T-cell (primary cell): ENCODE measurements around the gene TIE1. TPM values are rescaled to one million over a fixed set of nuclear protein-coding genes. Genes with fewer than 3 reads are reported as not detected.
"Not testable (repeated sequence)": the region's sequence is repeated elsewhere in the genome, so short reads cannot be mapped to it uniquely, and the experiment has no call there.

Source experiments
- ATAC-seq, 4 experiments: fragments of 200-7000 bp in 3 of 4; fragments of 150-1000 bp in 1 of 4; cut with Tn5 transposase; replicated peaks in 1 of 4; 1 replicate in 3 of 4; 2 replicates in 1 of 4; pipeline ENCODE4 v1.10.0; 2021; ENCODE audit warnings: moderate library complexity in 3 of 4, mild to moderate bottlenecking in 2 of 4, moderate number of reproducible peaks in 1 of 4
- CTCF ChIA-PET, 2 donors: fragments of 300-600 bp; sonication (Branson Sonifier 250); formaldehyde crosslinking; loops; one replicate each; lab custom pipeline; 2022; ENCODE audit warnings: antibody characterized with exemption in 2 of 2; lab: Charles Lee
- POLR2A ChIA-PET, 2 donors: fragments of 300-600 bp; sonication (Branson Sonifier 250); formaldehyde crosslinking; loops; one replicate each; lab custom pipeline; 2022; ENCODE audit warnings: antibody characterized with exemption in 2 of 2; lab: Charles Lee
- DNase-seq, 35 experiments: peaks; one replicate each; pipeline versions ENCODE4 v3.0.0 to v3.0.0-alpha.2; 2013 to 2023
- H3K27ac ChIP-seq: one replicate; pipeline ENCODE4 v1.5.1; 2013; ENCODE audit warnings: low read length
- H3K27me3 ChIP-seq, 2 experiments: replicated peaks in 1 of 2; 1 replicate in 1 of 2; 2 replicates in 1 of 2; pipeline versions ENCODE4 v1.6.1 to v1.7.0; 2013; ENCODE audit warnings: low read length in 1 of 2, mixed read lengths in 1 of 2; ENCODE audit not compliant: control insufficient read depth in 2 of 2, insufficient read depth in 2 of 2; ENCODE audit errors: extremely low read depth in 1 of 2
- H3K36me3 ChIP-seq, 2 donors: 1 replicate in 1 of 2; 2 replicates in 1 of 2; pipeline versions ENCODE4 v1.6.1 to v1.7.0; 2013; ENCODE audit warnings: low read length in 1 of 2; ENCODE audit not compliant: control insufficient read depth in 2 of 2, insufficient read depth in 1 of 2; ENCODE audit errors: extremely low read depth in 1 of 2
- H3K4me1 ChIP-seq, 2 experiments: 1 replicate in 1 of 2; 2 replicates in 1 of 2; pipeline versions ENCODE4 v1.6.1 to v1.7.0; 2013; ENCODE audit warnings: low read length in 2 of 2, mixed read lengths in 1 of 2; ENCODE audit not compliant: insufficient read depth in 2 of 2, control insufficient read depth in 1 of 2; ENCODE audit errors: extremely low read depth in 1 of 2
- H3K4me3 ChIP-seq, 2 donors: 1 replicate in 1 of 2; 2 replicates in 1 of 2; pipeline versions ENCODE4 v1.5.1 to v1.7.0; 2013; ENCODE audit warnings: mild to moderate bottlenecking in 2 of 2, low read length in 1 of 2, moderate library complexity in 1 of 2; ENCODE audit not compliant: control insufficient read depth in 1 of 2; ENCODE audit errors: extremely low read depth in 1 of 2
- H3K9me3 ChIP-seq: 2 replicates; pipeline ENCODE4 v1.7.0; 2013
- H3K27ac Mint-ChIP-seq, 2 donors: one replicate each; pipeline ENCODE4 v1.8.0; 2020 to 2021; ENCODE audit warnings: mild to moderate bottlenecking in 2 of 2, mixed read lengths in 2 of 2
- H3K27me3 Mint-ChIP-seq, 2 donors: one replicate each; pipeline ENCODE4 v1.8.0; 2021 to 2022; ENCODE audit warnings: mixed read lengths in 2 of 2
- H3K36me3 Mint-ChIP-seq: one replicate; pipeline ENCODE4 v1.8.0; 2021; ENCODE audit warnings: mixed read lengths
- H3K4me1 Mint-ChIP-seq, 3 donors: one replicate each; pipeline ENCODE4 v1.8.0; 2020 to 2022; ENCODE audit warnings: mixed read lengths in 3 of 3, mild to moderate bottlenecking in 1 of 3
- H3K4me3 Mint-ChIP-seq, 3 donors: one replicate each; pipeline ENCODE4 v1.8.0; 2020 to 2022; ENCODE audit warnings: mild to moderate bottlenecking in 3 of 3, mixed read lengths in 3 of 3, moderate library complexity in 3 of 3
- H3K9me3 Mint-ChIP-seq, 3 donors: one replicate each; pipeline ENCODE4 v1.8.0; 2020 to 2022; ENCODE audit warnings: mixed read lengths in 3 of 3
- WGBS: methylation state at CpG from one replicate; pipeline ENCODE4 v1.1.5; 2013; ENCODE audit warnings: missing lambda C conversion rate; ENCODE audit not compliant: insufficient coverage; 5-methylcytosine and 5-hydroxymethylcytosine counted together
- total RNA-seq, 35 experiments: library from RNA in 6 of 35; stranded (reverse) in 6 of 35; fragments of 120-200 nt in 1 of 35; gene quantifications; one replicate each; pipeline versions ENCODE4 v1.2.1 to v1.2.4 and lab custom pipeline; 2013 to 2026

TIE1 gene
- total RNA-seq, 5 donors from 2014 or later (not counting 1 experiment from before 2014, with no cell fraction given) = 0.26 to 1.9 (median 0.32) TPM

DNA sequence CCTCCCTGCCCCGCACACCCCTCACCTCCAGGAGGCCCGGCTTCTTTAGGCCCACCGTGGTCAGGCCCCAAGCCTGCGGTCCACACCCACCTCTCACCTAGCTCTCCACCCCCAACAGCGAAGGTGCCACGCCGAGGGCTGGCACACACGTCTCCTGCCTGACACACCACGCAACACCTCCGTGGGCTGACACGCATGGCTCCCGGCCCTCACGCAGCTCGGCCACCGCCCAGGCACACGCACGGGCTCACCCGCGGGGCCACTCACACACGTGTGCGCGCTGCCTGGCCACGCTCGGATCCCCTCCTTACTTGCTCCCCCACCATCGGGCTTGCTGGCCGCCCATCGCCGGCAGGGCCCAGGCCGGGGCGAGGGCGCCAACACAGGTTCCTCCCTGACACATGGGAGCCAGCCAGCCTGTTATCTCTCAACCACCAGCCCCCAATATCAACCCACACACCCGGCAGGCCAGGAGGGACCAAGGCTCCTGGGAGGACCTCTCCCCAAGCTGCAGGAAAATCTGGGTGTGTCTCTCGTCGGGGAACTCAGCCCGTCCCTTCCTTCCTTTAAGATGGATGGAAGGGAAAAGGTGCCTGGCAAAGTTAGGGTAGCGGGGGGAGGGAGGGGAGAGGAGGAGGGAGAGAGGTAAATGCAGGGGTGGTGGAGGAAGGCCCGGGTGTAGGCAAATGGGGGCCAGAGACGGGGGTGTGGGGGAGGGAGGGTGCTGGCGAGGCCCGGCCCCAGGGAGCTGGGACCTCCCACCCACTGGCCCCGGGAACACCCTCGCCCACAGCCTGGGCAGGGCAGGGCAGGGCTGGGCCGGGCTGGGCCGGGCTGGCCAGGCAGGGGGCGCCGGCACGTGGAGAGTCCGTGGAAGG lies 66.5 kb downstream of the TIE1 start:
- peaks cover 42 to 48% (median 44%) of the 10 kb centered on the region in 3 donors for H3K4me1 Mint-ChIP-seq
- Histone ChIP-seq H3K4me1 (peaks cover 4 to 36% of the 10 kb centered on the region in 2 experiments), H3K4me3 (peak overlapping the region; percentile 63 to 69), H3K27ac (peak overlapping the region; percentile 74), H3K9me3 (no peaks in the 10 kb centered on the region), H3K36me3 (peaks cover 5 to 29% of the 10 kb centered on the region in 2 donors), H3K27me3 (no peaks in the 10 kb centered on the region)
- DNase-seq (peak in 17 of 35 experiments; percentile 9 to 57 (median 19)), ATAC-seq (peak; percentile 46 to 54 (median 48))
- peak overlapping the region; percentile 81 to 97 (median 87) for H3K4me3 Mint-ChIP-seq
- CTCF ChIA-PET = interaction anchor here (0.6 to 0.9 kb wide), 2 partner anchors 10 to 47 kb away, joined by 3 to 4 read pairs; no protein-coding TSS in a partner anchor
- peaks cover 22% of the 10 kb centered on the region for H3K36me3 Mint-ChIP-seq
- WGBS = under 1% methylated on average over 40 of the region's 48 CpGs
- no peaks in the 10 kb centered on the region for H3K9me3 Mint-ChIP-seq
- no peaks in the 10 kb centered on the region for H3K27me3 Mint-ChIP-seq
- H3K27ac Mint-ChIP-seq = peak overlapping the region; percentile 88 to 91
- POLR2A ChIA-PET = no interaction called here

GRCh38 chr1:43367904-43368645 lies 67.3 kb downstream of the TIE1 start, which contains the start of gene ELOVL1:
Gene ELOVL1, minus strand, starts transcription at chr1:43368011. Its CDS starts 2,402 bp downstream, at chr1:43365609.
- ATAC-seq = peak; percentile 78 to 86 (median 84)
- DNase-seq = peak; percentile 47 to 90 (median 66)
- WGBS = under 1% methylated on average over 57 of the region's 58 CpGs
- no peaks in the 10 kb centered on the region for H3K27me3 Mint-ChIP-seq
- Histone ChIP-seq H3K9me3 (no peaks in the 10 kb centered on the region), H3K4me1 (peaks cover 4 to 36% of the 10 kb centered on the region in 2 experiments), H3K27ac (peak within 1 kb of the TSS; percentile 74), H3K27me3 (no peaks in the 10 kb centered on the region), H3K36me3 (peaks cover 0 to 25% of the 10 kb centered on the region in 2 donors), H3K4me3 (peak within 1 kb of the TSS; percentile 63 to 69)
- no peaks in the 10 kb centered on the region for H3K9me3 Mint-ChIP-seq
- H3K4me1 Mint-ChIP-seq = peaks cover 42 to 48% (median 44%) of the 10 kb centered on the region in 3 donors
- ChIA-PET POLR2A (interaction anchor here in 1 of 2 donors (0.6 kb wide), 2 partner anchors 24 to 548 kb away, joined by 3 to 5 read pairs; no protein-coding TSS in a partner anchor), CTCF (interaction anchor here (0.6 to 0.9 kb wide), 3 partner anchors 9 to 46 kb away, joined by 3 to 4 read pairs (median 3); partner anchors contain the start of gene CDC20 (in 1 of the 2))
- H3K4me3 Mint-ChIP-seq = peak within 1 kb of the TSS; percentile 83 to 97 (median 94)
- peaks cover 19% of the 10 kb centered on the region for H3K36me3 Mint-ChIP-seq
- peak within 1 kb of the TSS; percentile 96 to 98 for H3K27ac Mint-ChIP-seq

GRCh38 chr1:43368646-43369020 lies 67.9 kb downstream of the TIE1 start:
- H3K4me3 ChIP-seq = peak overlapping the region; percentile 63 to 66
- WGBS = 8% methylated on average over 5 of the region's 6 CpGs
- Mint-ChIP-seq H3K27me3 (no peaks in the 10 kb centered on the region), H3K9me3 (no peaks in the 10 kb centered on the region), H3K36me3 (peaks cover 17% of the 10 kb centered on the region), H3K4me1 (peaks cover 42 to 48% (median 44%) of the 10 kb centered on the region in 3 donors), H3K4me3 (peak overlapping the region; percentile 83 to 97 (median 94)), H3K27ac (peak overlapping the region; percentile 96 to 98)
- ChIA-PET CTCF (interaction anchor here in 1 of 2 donors (0.7 to 0.9 kb wide), 2 partner anchors 10 to 46 kb away, joined by 3 read pairs; partner anchors contain the start of gene CDC20), POLR2A (interaction anchor here in 1 of 2 donors (0.6 kb wide), 2 partner anchors 23 to 549 kb away, joined by 3 to 5 read pairs; no protein-coding TSS in a partner anchor)
- ATAC-seq (no peak), DNase-seq (no peak)
- peaks cover 4 to 36% of the 10 kb centered on the region in 2 experiments for H3K4me1 ChIP-seq
- no peaks in the 10 kb centered on the region for H3K9me3 ChIP-seq
- no peaks in the 10 kb centered on the region for H3K27me3 ChIP-seq
- H3K27ac ChIP-seq = peak overlapping the region; percentile 71
- H3K36me3 ChIP-seq = peaks cover 0 to 19% of the 10 kb centered on the region in 2 donors

DNA sequence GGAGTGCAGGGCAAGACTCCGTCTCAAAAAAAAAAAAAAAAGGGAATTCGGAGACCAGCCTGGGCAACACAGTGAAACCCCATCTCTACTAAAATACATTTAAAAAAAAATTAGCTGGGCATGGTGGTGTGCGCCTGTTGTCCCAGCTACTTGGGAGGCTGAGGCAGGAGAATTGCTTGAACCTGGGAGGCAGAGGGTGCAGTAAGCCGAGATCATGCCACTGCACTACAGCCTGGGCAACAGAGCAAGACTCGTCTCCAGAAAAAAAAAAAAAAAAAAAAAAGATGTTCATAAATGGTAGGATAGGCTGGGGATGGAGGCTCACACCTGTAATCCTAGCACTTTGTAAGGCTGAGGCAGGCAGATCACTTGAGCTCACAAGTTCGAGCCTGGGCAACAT lies 69.0 kb downstream of the TIE1 start:
- H3K4me3 Mint-ChIP-seq, H3K9me3 ChIP-seq, DNase-seq, H3K9me3 Mint-ChIP-seq, H3K4me3 ChIP-seq, ATAC-seq, H3K27me3 ChIP-seq, H3K27me3 Mint-ChIP-seq, H3K36me3 ChIP-seq, H3K27ac ChIP-seq, H3K36me3 Mint-ChIP-seq, CTCF ChIA-PET: not testable (repeated sequence)
- H3K4me1 Mint-ChIP-seq = peaks cover 41 to 44% (median 42%) of the 10 kb centered on the region in 3 donors
- POLR2A ChIA-PET = interaction anchor here in 1 of 2 donors (0.6 kb wide), 1 partner anchor 12 kb away, joined by 4 read pairs; no protein-coding TSS in a partner anchor
- 100% methylated on average over 3 of the region's 6 CpGs for WGBS
- H3K4me1 ChIP-seq = peaks cover 4 to 36% of the 10 kb centered on the region in 2 experiments
- peak overlapping the region in 1 of 2 donors; percentile 6 for H3K27ac Mint-ChIP-seq

DNA sequence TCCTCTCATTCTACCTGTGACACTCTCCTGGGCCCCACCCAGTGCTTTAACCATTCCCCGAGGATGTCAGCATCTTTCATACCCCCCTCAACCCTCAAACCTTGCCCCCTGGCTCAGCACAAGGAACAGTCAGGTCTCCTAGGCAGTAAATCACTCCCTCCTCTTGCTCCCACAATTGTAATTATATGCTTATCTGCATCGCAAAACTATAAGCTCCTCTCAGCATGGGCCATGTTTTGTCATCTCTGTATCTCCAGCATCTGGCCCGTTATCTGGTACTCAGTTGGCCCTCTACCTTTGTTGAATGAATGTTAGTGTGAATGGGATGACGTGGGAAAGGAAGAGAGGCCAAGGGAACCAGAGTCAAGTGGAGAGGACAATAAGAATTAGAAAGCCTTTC lies 69.8 kb downstream of the TIE1 start:
- ATAC-seq (no peak), DNase-seq (no peak)
- Histone ChIP-seq H3K36me3 (no peaks in the 10 kb centered on the region), H3K4me1 (peaks cover 4 to 36% of the 10 kb centered on the region in 2 experiments), H3K4me3 (no peak overlapping the region), H3K9me3 (no peaks in the 10 kb centered on the region), H3K27me3 (no peaks in the 10 kb centered on the region), H3K27ac (no peak overlapping the region)
- H3K36me3 Mint-ChIP-seq = no peaks in the 10 kb centered on the region
- peak overlapping the region in 1 of 2 donors; percentile 68 for H3K27ac Mint-ChIP-seq
- H3K27me3 Mint-ChIP-seq = no peaks in the 10 kb centered on the region
- WGBS = 90% methylated on average over 1 of the region's 4 CpGs
- H3K4me1 Mint-ChIP-seq = peaks cover 33 to 38% (median 37%) of the 10 kb centered on the region in 3 donors
- H3K4me3 Mint-ChIP-seq = no peak overlapping the region
- ChIA-PET CTCF (no interaction called here), POLR2A (no interaction called here)
- H3K9me3 Mint-ChIP-seq = no peaks in the 10 kb centered on the region
